GM12878 (cell line): ENCODE results near the gene RPL31.

ENCODE experiments used
- NFYB ChIP-seq: IDR thresholded peaks from 2 replicates; pipeline ENCODE4 v1.6.1; 2011; ENCODE audit warnings: low read depth, mild to moderate bottlenecking, low read length, improper control_type of control experiment, moderate library complexity; ENCODE audit not compliant: insufficient read depth
- POLR2A ChIP-seq: IDR thresholded peaks from 2 replicates; pipeline ENCODE4 v1.6.1; 2011; ENCODE audit warnings: low read depth, mild to moderate bottlenecking, low read length
- POLR2AphosphoS5 ChIP-seq: IDR thresholded peaks from 2 replicates; pipeline ENCODE4 v1.6.1; 2011; ENCODE audit warnings: mild to moderate bottlenecking, low read length, inconsistent platforms
- SIN3A ChIP-seq: IDR thresholded peaks from 2 replicates; pipeline ENCODE4 v1.6.1; 2012; ENCODE audit warnings: low read depth, low read length, improper control_type of control experiment

DNA sequence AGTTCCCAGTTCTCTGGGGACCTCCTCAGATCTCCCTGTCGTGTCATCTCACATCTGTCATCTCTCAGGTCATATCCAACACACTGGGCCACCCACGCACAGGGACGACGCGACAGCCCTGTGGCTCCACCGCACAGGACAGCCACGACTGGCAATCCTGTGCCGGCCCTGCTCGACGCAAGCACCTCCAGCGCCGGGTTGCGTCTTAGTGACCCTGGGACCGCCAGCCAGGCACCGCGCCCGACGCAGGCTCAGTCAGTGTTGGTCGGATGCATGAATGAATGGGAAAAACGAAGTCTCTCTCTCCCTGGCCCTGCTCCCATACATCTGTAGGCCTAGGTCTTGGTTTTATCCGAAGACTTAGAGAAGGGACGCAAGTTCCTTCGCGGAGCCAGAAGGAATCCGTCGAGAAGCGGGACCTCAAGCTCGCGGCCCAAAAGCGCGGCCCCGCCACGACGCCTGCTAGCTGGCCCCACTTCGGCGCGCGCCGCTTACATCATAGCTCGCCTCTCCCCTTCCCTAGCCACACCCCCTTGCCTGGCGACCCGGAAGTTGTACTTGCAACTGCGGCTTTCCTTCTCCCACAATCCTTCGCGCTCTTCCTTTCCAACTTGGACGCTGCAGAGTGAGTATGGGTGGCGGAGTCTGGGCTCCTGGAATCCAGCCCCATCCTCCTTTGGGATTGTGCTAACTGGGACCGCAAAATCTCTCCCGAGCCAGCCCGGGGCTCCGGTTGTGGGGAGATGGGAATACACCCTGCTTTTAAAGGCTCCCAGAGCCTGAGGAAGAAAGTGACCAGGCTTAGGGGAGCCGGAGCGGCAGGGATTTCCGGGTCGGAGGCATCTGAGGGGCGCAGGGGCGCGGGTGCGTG lies at the start of gene RPL31:
- TF ChIP-seq NFYB (no peak), SIN3A (no peak), POLR2A (peak; percentile 100), POLR2AphosphoS5 (peak; percentile 100)
